ENCODE measurements around the gene ZNF425.

The ZNF425 gene, protein sequence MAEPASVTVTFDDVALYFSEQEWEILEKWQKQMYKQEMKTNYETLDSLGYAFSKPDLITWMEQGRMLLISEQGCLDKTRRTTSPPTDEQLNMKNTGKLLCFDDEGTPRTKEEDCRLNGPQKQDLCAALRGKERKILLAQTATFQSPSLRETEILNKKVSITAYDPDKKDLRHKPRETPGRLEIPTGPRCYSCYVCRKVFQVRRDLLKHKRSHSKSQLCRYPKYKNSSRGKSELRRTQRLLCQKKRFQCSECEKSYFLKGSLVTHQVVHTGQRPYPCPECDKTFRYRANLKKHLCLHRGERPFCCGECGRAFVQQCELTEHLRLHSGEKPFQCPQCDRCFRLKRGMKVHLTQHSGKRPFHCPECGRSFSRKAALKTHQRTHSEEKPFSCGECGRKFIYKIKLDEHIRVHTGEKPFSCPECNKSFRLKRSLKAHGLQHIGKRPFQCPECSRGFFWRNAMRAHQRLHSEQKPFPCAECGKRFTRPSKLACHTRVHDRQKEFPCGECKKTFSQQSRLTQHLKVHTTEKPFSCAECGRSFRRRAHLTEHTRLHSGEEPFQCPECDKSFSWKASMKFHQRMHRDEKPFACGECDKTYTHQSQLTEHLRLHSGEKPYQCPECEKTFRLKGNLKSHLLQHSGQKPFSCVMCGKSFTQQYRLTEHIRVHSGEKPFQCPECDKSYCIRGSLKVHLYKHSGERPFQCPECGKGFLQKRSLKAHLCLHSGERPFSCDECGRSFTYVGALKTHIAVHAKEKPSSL

DNA sequence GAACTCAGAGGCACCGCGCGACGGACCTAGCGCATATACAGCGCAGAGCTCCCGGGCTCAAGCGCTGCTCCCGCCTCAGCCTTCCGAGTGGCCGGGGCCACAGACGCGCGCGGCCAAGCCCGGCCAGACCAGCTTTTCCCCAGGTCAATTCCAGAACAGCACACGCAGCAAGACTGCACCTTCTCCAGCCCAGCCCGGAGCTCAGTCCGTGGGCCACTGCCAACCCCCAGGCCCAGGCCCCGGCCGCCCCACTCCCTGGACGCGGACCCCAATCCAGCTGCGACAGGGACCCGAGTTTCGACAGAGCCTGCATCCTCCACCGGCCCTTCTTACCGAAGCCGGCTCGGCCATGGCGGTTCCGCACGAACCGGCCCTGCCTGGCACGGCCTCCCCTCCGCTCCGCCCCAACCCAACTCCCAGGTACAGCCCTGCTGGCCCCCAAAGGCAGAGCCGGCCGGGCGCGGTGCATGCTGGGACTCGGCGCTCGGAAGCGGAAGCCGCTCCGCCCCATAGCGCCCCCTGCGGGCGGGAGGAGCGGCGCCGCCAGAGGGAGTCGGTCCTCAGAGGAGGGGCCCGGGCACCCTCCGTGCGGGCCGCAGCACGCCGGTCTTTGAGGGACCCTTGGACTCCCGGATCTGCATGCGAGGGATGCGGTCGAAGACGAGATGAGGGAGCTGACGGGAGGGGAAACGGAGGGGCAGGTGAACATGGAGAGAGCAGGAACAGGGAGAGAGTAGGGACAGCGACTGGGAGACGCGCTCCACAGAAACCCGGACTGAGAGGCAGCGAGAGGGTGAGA, at the start of gene ZNF425:
Gene ZNF425, minus strand, starts transcription at position 462 of the 799 bp plus-strand sequence. Its CDS starts 111 bp downstream, at position 351.
- peak; percentile 91 to 95 for DNase-seq (ENCODE audit: low read depth in 2 of 2)
- peak; percentile 61 for TF ChIP-seq CTCF (IDR thresholded peaks at IDR 0.05; ENCODE audit: low read depth, low read length)
- H3K4me3 ChIP-seq (replicated peaks in 1 of 2; ENCODE audit: low read depth in 2 of 2, low read length in 2 of 2), result peak within 1 kb of the TSS; percentile 97 to 98

DNA sequence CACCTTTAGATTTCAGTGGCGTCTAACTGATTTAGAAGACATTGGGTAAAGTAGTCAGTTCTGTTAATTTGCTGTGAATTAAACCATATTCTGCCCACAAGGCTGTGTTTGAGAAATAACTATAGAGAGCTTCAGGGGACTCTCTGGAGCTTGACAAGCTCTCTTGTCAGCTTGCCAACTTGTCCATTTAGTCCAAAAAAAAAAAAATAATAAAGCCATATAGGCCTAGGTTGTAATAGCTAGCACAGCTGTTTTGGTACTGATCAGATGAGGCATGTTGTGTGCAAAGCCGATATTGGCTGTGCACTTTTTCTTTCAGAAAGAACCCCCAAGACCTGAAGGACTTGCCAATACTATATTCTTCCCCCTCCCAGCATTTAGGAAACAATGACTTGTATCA, 49.0 kb upstream of the ZNF425 start:
- DNase-seq (ENCODE audit: low read depth in 2 of 2), result no peak
- no peak overlapping the region for H3K4me3 ChIP-seq (replicated peaks in 1 of 2; ENCODE audit: low read depth in 2 of 2, low read length in 2 of 2)
- TF ChIP-seq CTCF (IDR thresholded peaks at IDR 0.05; ENCODE audit: low read depth, low read length), result no peak

DNA sequence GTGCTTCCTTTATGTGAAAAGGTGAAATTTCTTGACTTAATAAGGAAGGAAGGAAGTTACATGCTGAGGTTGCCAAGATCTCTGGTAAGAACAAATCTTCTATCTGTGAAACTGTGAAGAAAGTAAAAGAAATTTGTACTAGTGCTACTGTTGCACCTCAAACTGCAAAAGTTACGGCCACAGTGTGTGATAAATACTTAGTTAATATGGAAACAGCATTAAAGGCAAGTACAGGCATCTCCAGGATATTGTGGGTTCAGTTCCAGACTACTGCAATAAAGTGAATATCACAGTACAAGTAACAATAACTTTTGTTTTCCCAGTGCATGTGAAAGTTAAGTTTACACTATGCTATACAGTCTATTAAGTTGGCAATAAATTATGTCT, 46.4 kb upstream of the ZNF425 start:
- TF ChIP-seq CTCF (IDR thresholded peaks at IDR 0.05; ENCODE audit: low read depth, low read length), result no peak
- no peak for DNase-seq (ENCODE audit: low read depth in 2 of 2)
- no peak overlapping the region for H3K4me3 ChIP-seq (replicated peaks in 1 of 2; ENCODE audit: low read depth in 2 of 2, low read length in 2 of 2)

GRCh38 chr7:149171892-149172533, 45.9 kb upstream of the ZNF425 start:
- DNase-seq (ENCODE audit: low read depth in 2 of 2), result peak in 1 of 2 donors; percentile 59
- no peak for TF ChIP-seq CTCF (IDR thresholded peaks at IDR 0.05; ENCODE audit: low read depth, low read length)
- no peak overlapping the region for H3K4me3 ChIP-seq (replicated peaks in 1 of 2; ENCODE audit: low read depth in 2 of 2, low read length in 2 of 2)

DNA sequence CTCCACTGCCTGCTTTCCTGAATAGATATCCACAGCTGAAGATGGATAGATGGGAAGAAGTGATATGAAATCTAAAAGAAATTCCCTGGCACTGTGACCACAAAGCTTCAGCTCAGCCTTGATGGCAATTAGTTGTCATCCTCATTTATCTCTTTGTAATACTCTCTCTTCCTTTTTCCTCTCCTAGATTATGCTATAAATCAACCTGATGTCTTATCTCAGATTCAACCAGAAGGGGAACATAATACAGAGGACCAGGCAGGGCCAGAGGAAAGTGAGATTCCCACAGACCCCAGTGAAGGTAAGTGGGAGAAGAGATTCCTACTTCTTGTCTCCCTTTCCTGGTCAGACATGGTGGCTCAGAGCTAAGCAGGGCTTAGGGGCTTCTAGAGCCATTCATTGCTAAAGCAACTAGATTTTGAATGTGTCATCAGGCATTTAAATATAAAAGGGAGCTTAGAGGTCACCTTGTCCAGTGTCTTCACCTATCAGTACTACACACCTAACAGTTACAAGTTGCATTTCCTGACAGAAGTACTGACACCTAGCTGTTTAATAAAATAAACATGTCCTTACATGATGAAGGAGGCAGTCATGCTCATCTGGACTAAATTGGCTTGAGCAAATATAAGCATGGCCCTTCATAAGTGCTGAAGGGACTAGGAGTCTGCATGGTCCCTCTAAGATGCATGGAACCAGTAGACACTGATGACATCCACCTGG, 40.7 kb upstream of the ZNF425 start:
- no peak overlapping the region for H3K4me3 ChIP-seq (replicated peaks in 1 of 2; ENCODE audit: low read depth in 2 of 2, low read length in 2 of 2)
- DNase-seq (ENCODE audit: low read depth in 2 of 2), result no peak
- no peak for TF ChIP-seq CTCF (IDR thresholded peaks at IDR 0.05; ENCODE audit: low read depth, low read length)

GRCh38 chr7:149166142-149166541, 40.0 kb upstream of the ZNF425 start:
- no peak overlapping the region for H3K4me3 ChIP-seq (replicated peaks in 1 of 2; ENCODE audit: low read depth in 2 of 2, low read length in 2 of 2)
- no peak for TF ChIP-seq CTCF (IDR thresholded peaks at IDR 0.05; ENCODE audit: low read depth, low read length)
- DNase-seq (ENCODE audit: low read depth in 2 of 2), result no peak
